Panc1 (cell line): ENCODE measurements around the gene NT5DC3.
"Not testable (repeated sequence)": the region's sequence is repeated elsewhere in the genome, so short reads cannot be mapped to it uniquely, and the experiment has no call there.

Experiments used
- CTCF ChIP-seq: fragments of 450-650 bp; IDR thresholded peaks from 2 replicates; pipeline ENCODE4 v1.5.1; 2017; ENCODE audit warnings: mild to moderate bottlenecking
- POLR2AphosphoS5 ChIP-seq: IDR thresholded peaks from 2 replicates; pipeline ENCODE4 v1.6.1; 2012; ENCODE audit warnings: mild to moderate bottlenecking, low read depth, low read length, moderate library complexity
- TF ChIP-seq, protein P1 (sequence below), 2 experiments: IDR thresholded peaks; 2 replicates each; pipeline ENCODE4 v1.6.1; 2011 to 2012; ENCODE audit warnings: low read depth in 2 of 2, control low read depth in 1 of 2, low read length in 1 of 2, mild to moderate bottlenecking in 1 of 2, moderate library complexity in 1 of 2; ENCODE audit not compliant: insufficient read depth in 1 of 2

DNA sequence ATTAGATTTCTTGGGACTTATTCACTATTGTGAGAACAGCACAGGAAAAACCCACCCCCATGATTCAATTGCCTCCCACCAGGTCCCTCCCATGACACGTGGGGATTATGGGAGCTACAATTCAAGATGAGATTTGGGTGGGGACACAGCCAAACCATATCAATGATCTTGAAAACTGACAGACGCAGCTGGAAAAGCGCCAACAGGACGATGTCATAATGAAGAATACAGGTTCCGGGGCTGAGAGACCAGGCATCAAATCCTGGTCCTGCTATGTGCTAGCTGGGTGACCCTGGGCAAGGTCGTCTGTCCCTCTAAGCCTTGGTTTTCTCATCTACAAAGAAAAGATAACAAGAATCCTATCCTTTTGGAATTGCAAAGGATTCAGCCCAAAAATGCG, 31.4 kb downstream of the NT5DC3 start:
- not testable (repeated sequence) for TF ChIP-seq CTCF, POLR2AphosphoS5
- TF ChIP-seq, protein P1, sequence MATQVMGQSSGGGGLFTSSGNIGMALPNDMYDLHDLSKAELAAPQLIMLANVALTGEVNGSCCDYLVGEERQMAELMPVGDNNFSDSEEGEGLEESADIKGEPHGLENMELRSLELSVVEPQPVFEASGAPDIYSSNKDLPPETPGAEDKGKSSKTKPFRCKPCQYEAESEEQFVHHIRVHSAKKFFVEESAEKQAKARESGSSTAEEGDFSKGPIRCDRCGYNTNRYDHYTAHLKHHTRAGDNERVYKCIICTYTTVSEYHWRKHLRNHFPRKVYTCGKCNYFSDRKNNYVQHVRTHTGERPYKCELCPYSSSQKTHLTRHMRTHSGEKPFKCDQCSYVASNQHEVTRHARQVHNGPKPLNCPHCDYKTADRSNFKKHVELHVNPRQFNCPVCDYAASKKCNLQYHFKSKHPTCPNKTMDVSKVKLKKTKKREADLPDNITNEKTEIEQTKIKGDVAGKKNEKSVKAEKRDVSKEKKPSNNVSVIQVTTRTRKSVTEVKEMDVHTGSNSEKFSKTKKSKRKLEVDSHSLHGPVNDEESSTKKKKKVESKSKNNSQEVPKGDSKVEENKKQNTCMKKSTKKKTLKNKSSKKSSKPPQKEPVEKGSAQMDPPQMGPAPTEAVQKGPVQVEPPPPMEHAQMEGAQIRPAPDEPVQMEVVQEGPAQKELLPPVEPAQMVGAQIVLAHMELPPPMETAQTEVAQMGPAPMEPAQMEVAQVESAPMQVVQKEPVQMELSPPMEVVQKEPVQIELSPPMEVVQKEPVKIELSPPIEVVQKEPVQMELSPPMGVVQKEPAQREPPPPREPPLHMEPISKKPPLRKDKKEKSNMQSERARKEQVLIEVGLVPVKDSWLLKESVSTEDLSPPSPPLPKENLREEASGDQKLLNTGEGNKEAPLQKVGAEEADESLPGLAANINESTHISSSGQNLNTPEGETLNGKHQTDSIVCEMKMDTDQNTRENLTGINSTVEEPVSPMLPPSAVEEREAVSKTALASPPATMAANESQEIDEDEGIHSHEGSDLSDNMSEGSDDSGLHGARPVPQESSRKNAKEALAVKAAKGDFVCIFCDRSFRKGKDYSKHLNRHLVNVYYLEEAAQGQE (IDR thresholded peaks at IDR 0.05; ENCODE audit: insufficient read depth in 1 of 2, low read depth in 2 of 2, low read length in 1 of 2): not testable (repeated sequence)
